OCI-LY1 (cell line): ENCODE measurements around the gene FNIP2.
"Not testable (repeated sequence)": the region's sequence is repeated elsewhere in the genome, so short reads cannot be mapped to it uniquely, and the experiment has no call there.

ENCODE experiments used
- H2AFZ ChIP-seq: fragments of 200-600 bp; sonication (generic), shearing (Covaris generic); 2 replicates; pipeline ENCODE4 v1.6.0; 2014; ENCODE audit warnings: antibody characterized with exemption, mild to moderate bottlenecking, low read length
- H3F3A ChIP-seq: fragments of 200-600 bp; sonication (generic), shearing (Covaris generic); 2 replicates; pipeline ENCODE4 v1.6.0; 2014; ENCODE audit warnings: mild to moderate bottlenecking, antibody characterized with exemption, low read length, moderate library complexity; ENCODE audit not compliant: insufficient read depth
- H3K27ac ChIP-seq: fragments of 200-600 bp; sonication (generic); 2 replicates; pipeline ENCODE4 v1.5.1; 2014; ENCODE audit warnings: low read length, mixed run types, mild to moderate bottlenecking, low read depth; ENCODE audit not compliant: poor library complexity, severe bottlenecking
- H3K27me3 ChIP-seq: fragments of 200-600 bp; sonication (generic); 2 replicates; pipeline ENCODE4 v1.6.0; 2014; ENCODE audit warnings: antibody characterized with exemption, mild to moderate bottlenecking, low read length, moderate library complexity; ENCODE audit not compliant: insufficient read depth
- H3K36me3 ChIP-seq: fragments of 200-600 bp; sonication (generic); 2 replicates; pipeline ENCODE4 v1.6.1; 2014; ENCODE audit warnings: mild to moderate bottlenecking, antibody characterized with exemption, low read length, moderate library complexity, mixed read lengths; ENCODE audit not compliant: insufficient read depth
- H3K4me1 ChIP-seq: fragments of 200-600 bp; sonication (generic); 2 replicates; pipeline ENCODE4 v1.5.1; 2014; ENCODE audit warnings: mild to moderate bottlenecking, low read length, moderate library complexity; ENCODE audit not compliant: insufficient read depth, severe bottlenecking
- H3K4me2 ChIP-seq: fragments of 200-600 bp; sonication (generic), shearing (Covaris generic); 2 replicates; pipeline ENCODE4 v1.6.1; 2014; ENCODE audit warnings: low read length
- H3K4me3 ChIP-seq: fragments of 200-600 bp; sonication (generic); 2 replicates; pipeline ENCODE4 v1.5.1; 2014; ENCODE audit warnings: low read length, low read depth, mild to moderate bottlenecking, mixed read lengths; ENCODE audit not compliant: poor library complexity, severe bottlenecking
- H3K79me2 ChIP-seq: fragments of 200-600 bp; shearing (Covaris generic); 2 replicates; pipeline ENCODE4 v1.6.1; 2016; ENCODE audit warnings: mixed run types, low read length, mixed read lengths; ENCODE audit not compliant: insufficient read depth
- H3K9ac ChIP-seq: fragments of 200-600 bp; sonication (generic), shearing (Covaris generic); 2 replicates; pipeline ENCODE4 v1.6.1; 2014; ENCODE audit warnings: mild to moderate bottlenecking, low read length, mixed read lengths
- H3K9me2 ChIP-seq: fragments of 200-600 bp; sonication (generic), shearing (Covaris generic); 2 replicates; pipeline ENCODE4 v1.6.1; 2014; ENCODE audit warnings: low read depth, mild to moderate bottlenecking, low read length, mixed read lengths
- H3K9me3 ChIP-seq: fragments of 200-600 bp; shearing (Covaris generic); 2 replicates; pipeline ENCODE4 v1.6.1; 2014; ENCODE audit warnings: low read length, mixed read lengths
- H4K20me1 ChIP-seq: fragments of 200-600 bp; sonication (generic), shearing (Covaris generic); 2 replicates; pipeline ENCODE4 v1.6.0; 2016; ENCODE audit warnings: mild to moderate bottlenecking, low read length; ENCODE audit not compliant: insufficient read depth
- CTCF ChIP-seq: fragments of 200-600 bp; sonication (generic), shearing (Covaris generic); IDR thresholded peaks from 2 replicates; pipeline ENCODE4 v1.5.1; 2017; ENCODE audit warnings: mild to moderate bottlenecking, antibody characterized with exemption, low read length, moderate library complexity, mixed read lengths
- EZH2 ChIP-seq: fragments of 200-600 bp; sonication (generic), shearing (Covaris generic); IDR thresholded peaks from 2 replicates; pipeline ENCODE4 v1.8.0; 2017; ENCODE audit warnings: borderline replicate concordance, mixed run types, mild to moderate bottlenecking, antibody characterized with exemption, low read length, moderate library complexity, mixed read lengths

FNIP2 gene

GRCh38 chr4:158902280-158903078 lies 133.7 kb downstream of the FNIP2 start:
- not testable (repeated sequence) for H4K20me1 ChIP-seq, H3K9me3 ChIP-seq, H3F3A ChIP-seq, H3K4me3 ChIP-seq, H2AFZ ChIP-seq, H3K9ac ChIP-seq, H3K4me2 ChIP-seq, H3K27me3 ChIP-seq, H3K79me2 ChIP-seq, H3K36me3 ChIP-seq, H3K9me2 ChIP-seq
- peak overlapping the region; percentile 81 for H3K27ac ChIP-seq
- H3K4me1 ChIP-seq = peaks cover 52% of the 10 kb centered on the region

- no peak for TF ChIP-seq CTCF
- TF ChIP-seq EZH2 = no peak
- Histone ChIP-seq H3K9ac (no peak overlapping the region), H3F3A (peaks cover 6% of the 10 kb centered on the region; the same call in 1 of the 2 replicates), H3K4me2 (no peak overlapping the region), H4K20me1 (no peaks in the 10 kb centered on the region), H3K9me3 (no peaks in the 10 kb centered on the region), H3K27me3 (no peaks in the 10 kb centered on the region), H3K79me2 (no peaks in the 10 kb centered on the region), H3K9me2 (no peaks in the 10 kb centered on the region), H3K4me3 (no peak overlapping the region), H3K27ac (peak overlapping the region; percentile 81), H3K4me1 (peaks cover 52% of the 10 kb centered on the region), H3K36me3 (no peaks in the 10 kb centered on the region), H2AFZ (no peak overlapping the region)
These were observed 134.2 kb downstream of the FNIP2 start for GRCh38 chr4:158903079-158903456.

- Histone ChIP-seq H3K4me2 (no peak overlapping the region), H3K36me3 (no peaks in the 10 kb centered on the region)
These were observed 134.7 kb downstream of the FNIP2 start for GRCh38 chr4:158903472-158904043.

More at GRCh38 chr4:158903472-158904043, 134.7 kb downstream of the FNIP2 start:
- peak overlapping the region; percentile 81 for H3K27ac ChIP-seq
- no peaks in the 10 kb centered on the region for H3K9me3 ChIP-seq
- no peak overlapping the region for H3K4me3 ChIP-seq
- peaks cover 52% of the 10 kb centered on the region for H3K4me1 ChIP-seq
- no peaks in the 10 kb centered on the region for H3K27me3 ChIP-seq
- H3F3A ChIP-seq = peaks cover 6% of the 10 kb centered on the region; the same call in 1 of the 2 replicates
- TF ChIP-seq EZH2 = no peak
- TF ChIP-seq CTCF = no peak
- H3K79me2 ChIP-seq = no peaks in the 10 kb centered on the region
- H2AFZ ChIP-seq = no peak overlapping the region
- no peaks in the 10 kb centered on the region for H3K9me2 ChIP-seq
- H4K20me1 ChIP-seq = no peaks in the 10 kb centered on the region
- H3K9ac ChIP-seq = no peak overlapping the region
